A673 (cell line): Measurements from ENCODE around the gene ALKBH2. TPM values are rescaled to one million over a fixed set of nuclear protein-coding genes. Genes with fewer than 3 reads are reported as not detected.

Experiments
- BruUV-seq: library from RNA; stranded (reverse); fragments of 400-500 nt; replicated peaks from 2 replicates; lab custom pipeline; 2021; lab: Mats Ljungman, UMichigan
- CTCF ChIA-PET: fragments of 300-600 bp; sonication (Branson Sonifier 250); formaldehyde crosslinking; loops from one replicate; lab custom pipeline; 2022; ENCODE audit warnings: antibody characterized with exemption; lab: Charles Lee
- POLR2A ChIA-PET: fragments of 300-600 bp; sonication (Branson Sonifier 250); formaldehyde crosslinking; loops from one replicate; lab custom pipeline; 2022; ENCODE audit warnings: antibody characterized with exemption; ENCODE audit not compliant: low non-redundant PET; lab: Charles Lee
- DNase-seq: peaks from one replicate; pipeline ENCODE4 v3.0.0-alpha.2; 2015; ENCODE audit warnings: low spot score
- H3K27ac ChIP-seq: fragments of 200-600 bp; sonication (generic); 2 replicates; pipeline ENCODE4 v1.5.1; 2016; ENCODE audit warnings: mixed run types, low read depth, mild to moderate bottlenecking, mixed read lengths, antibody characterized with exemption, low read length; ENCODE audit not compliant: poor library complexity, severe bottlenecking
- H3K27me3 ChIP-seq: fragments of 200-600 bp; sonication (generic); replicated peaks from 2 replicates; pipeline ENCODE4 v1.6.1; 2017; ENCODE audit warnings: mixed run types, low read depth, mild to moderate bottlenecking, mixed read lengths, antibody characterized with exemption, low read length; ENCODE audit not compliant: insufficient read depth, poor library complexity
- H3K36me3 ChIP-seq: fragments of 200-600 bp; sonication (generic); 2 replicates; pipeline ENCODE4 v1.6.1; 2016; ENCODE audit warnings: mixed run types, mild to moderate bottlenecking, mixed read lengths, antibody characterized with exemption, low read length; ENCODE audit not compliant: insufficient read depth, poor library complexity, severe bottlenecking
- H3K4me1 ChIP-seq: fragments of 200-600 bp; sonication (generic); 2 replicates; pipeline ENCODE4 v1.6.1; 2017; ENCODE audit warnings: mixed run types, mild to moderate bottlenecking, mixed read lengths, antibody characterized with exemption, low read length; ENCODE audit not compliant: insufficient read depth, poor library complexity, severe bottlenecking
- H3K4me3 ChIP-seq: fragments of 200-600 bp; sonication (generic); 2 replicates; pipeline ENCODE4 v1.5.1; 2016; ENCODE audit warnings: low read depth, mixed run types, mild to moderate bottlenecking, mixed read lengths, low read length; ENCODE audit not compliant: poor library complexity, severe bottlenecking
- H3K9me3 ChIP-seq: fragments of 200-600 bp; sonication (generic); 2 replicates; pipeline ENCODE4 v1.6.1; 2016; ENCODE audit warnings: mixed run types, low read depth, mild to moderate bottlenecking, mixed read lengths, antibody characterized with exemption, low read length; ENCODE audit not compliant: poor library complexity, severe bottlenecking
- CTCF ChIP-seq: fragments of 300-800, 200-600 bp; sonication (generic); conservative IDR thresholded peaks from 2 replicates; pipeline ENCODE4 v1.5.1; 2017; ENCODE audit warnings: low read depth, mild to moderate bottlenecking, antibody characterized with exemption, low read length, moderate library complexity, mixed read lengths
- EZH2 ChIP-seq: fragments of 200-600 bp; sonication (generic); IDR thresholded peaks from 2 replicates; pipeline ENCODE4 v1.6.1; 2017; ENCODE audit warnings: borderline replicate concordance, low read depth, mild to moderate bottlenecking, mixed read lengths, antibody characterized with exemption, low read length; ENCODE audit not compliant: poor library complexity, severe bottlenecking
- intact Hi-C: fragments of 100-400 bp; cut with micrococcal nuclease; formaldehyde crosslinking; loops from one replicate; pipeline ENCODE4 v1.10.0; 2022; ENCODE audit not compliant: unreplicated experiment
- total RNA-seq: library from RNA; stranded (reverse); gene quantifications from 2 replicates; pipeline ENCODE4 v1.2.3, GENCODE V29; 2021

Gene ALKBH2
- total RNA-seq, 1 experiment from 2014 or later, result 40.6 TPM

GRCh38 chr12:109098651-109099050 is 5.4 kb upstream of the ALKBH2 start:
- BruUV-seq, result no TSS peak
- ChIA-PET POLR2A (interaction anchor here (0.7 kb wide), 1 partner anchor 78 kb away, joined by 3 read pairs; no protein-coding TSS in a partner anchor), CTCF (no interaction called here)
- Histone ChIP-seq H3K4me3 (peak overlapping the region; percentile 63), H3K4me1 (peaks cover 7% of the 10 kb centered on the region), H3K27me3 (no peaks in the 10 kb centered on the region), H3K36me3 (peaks cover 43% of the 10 kb centered on the region), H3K27ac (peak overlapping the region; percentile 89), H3K9me3 (no peaks in the 10 kb centered on the region)
- no peak for DNase-seq
- intact Hi-C loops, result loop anchor here (10.0 kb wide), 2 partner anchors 144 to 244 kb away; partner anchors contain the start of gene SSH1
- no peak for TF ChIP-seq CTCF
- no peak for TF ChIP-seq EZH2

GRCh38 chr12:109098183-109098604 is 4.9 kb upstream of the ALKBH2 start:
- Histone ChIP-seq H3K36me3 (peaks cover 38% of the 10 kb centered on the region), H3K27me3 (no peaks in the 10 kb centered on the region), H3K27ac (peak overlapping the region; percentile 89), H3K4me3 (peak overlapping the region; percentile 63), H3K4me1 (peaks cover 10% of the 10 kb centered on the region), H3K9me3 (no peaks in the 10 kb centered on the region)
- ChIA-PET POLR2A (interaction anchor here (0.7 kb wide), 1 partner anchor 78 kb away, joined by 3 read pairs; no protein-coding TSS in a partner anchor), CTCF (no interaction called here)
- no TSS peak for BruUV-seq
- intact Hi-C loops, result loop anchor here (10.0 kb wide), 2 partner anchors 143 to 243 kb away; partner anchors contain the start of gene SSH1
- no peak for DNase-seq
- TF ChIP-seq EZH2 (no peak), CTCF (no peak)

- Histone ChIP-seq H3K27ac (peak within 1 kb of the TSS; percentile 89), H3K36me3 (peaks cover 36% of the 10 kb centered on the region), H3K4me3 (peak within 1 kb of the TSS; percentile 63), H3K27me3 (no peaks in the 10 kb centered on the region), H3K9me3 (no peaks in the 10 kb centered on the region), H3K4me1 (peaks cover 16% of the 10 kb centered on the region)
- peak; percentile 98 for DNase-seq
- no TSS peak for BruUV-seq
- CTCF ChIA-PET, result interaction anchor here (0.7 kb wide), 1 partner anchor 14 kb away, joined by 9 read pairs; no protein-coding TSS in a partner anchor
- intact Hi-C loops, result loop anchor here (2.0 to 10.0 kb wide), 3 partner anchors 143 to 535 kb away; partner anchors contain the start of genes ISCU and SSH1
- TF ChIP-seq CTCF (no peak), EZH2 (no peak)
- POLR2A ChIA-PET, result interaction anchor here (0.5 kb wide), 1 partner anchor 413 kb away, joined by 3 read pairs; no protein-coding TSS in a partner anchor
Measured at GRCh38 chr12:109097435-109098182, 4.3 kb upstream of the ALKBH2 start, which contains the start of gene UNG. Gene UNG, plus strand, starts transcription at chr12:109097597. Its CDS starts 83 bp downstream, at chr12:109097680.
